GM04504 (cell line): Measurements from ENCODE around the gene SPSB2.
A peak's percentile ranks its signal among the peaks of the same experiment; 100 is the strongest.
"Not testable (repeated sequence)": the region's sequence is repeated elsewhere in the genome, so short reads cannot be mapped to it uniquely, and the experiment has no call there.

Experiments used
- DNase-seq: peaks from one replicate; pipeline ENCODE4 v3.0.0-alpha.2; 2012; ENCODE audit warnings: low read depth

The SPSB2 gene, protein sequence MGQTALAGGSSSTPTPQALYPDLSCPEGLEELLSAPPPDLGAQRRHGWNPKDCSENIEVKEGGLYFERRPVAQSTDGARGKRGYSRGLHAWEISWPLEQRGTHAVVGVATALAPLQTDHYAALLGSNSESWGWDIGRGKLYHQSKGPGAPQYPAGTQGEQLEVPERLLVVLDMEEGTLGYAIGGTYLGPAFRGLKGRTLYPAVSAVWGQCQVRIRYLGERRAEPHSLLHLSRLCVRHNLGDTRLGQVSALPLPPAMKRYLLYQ

DNA sequence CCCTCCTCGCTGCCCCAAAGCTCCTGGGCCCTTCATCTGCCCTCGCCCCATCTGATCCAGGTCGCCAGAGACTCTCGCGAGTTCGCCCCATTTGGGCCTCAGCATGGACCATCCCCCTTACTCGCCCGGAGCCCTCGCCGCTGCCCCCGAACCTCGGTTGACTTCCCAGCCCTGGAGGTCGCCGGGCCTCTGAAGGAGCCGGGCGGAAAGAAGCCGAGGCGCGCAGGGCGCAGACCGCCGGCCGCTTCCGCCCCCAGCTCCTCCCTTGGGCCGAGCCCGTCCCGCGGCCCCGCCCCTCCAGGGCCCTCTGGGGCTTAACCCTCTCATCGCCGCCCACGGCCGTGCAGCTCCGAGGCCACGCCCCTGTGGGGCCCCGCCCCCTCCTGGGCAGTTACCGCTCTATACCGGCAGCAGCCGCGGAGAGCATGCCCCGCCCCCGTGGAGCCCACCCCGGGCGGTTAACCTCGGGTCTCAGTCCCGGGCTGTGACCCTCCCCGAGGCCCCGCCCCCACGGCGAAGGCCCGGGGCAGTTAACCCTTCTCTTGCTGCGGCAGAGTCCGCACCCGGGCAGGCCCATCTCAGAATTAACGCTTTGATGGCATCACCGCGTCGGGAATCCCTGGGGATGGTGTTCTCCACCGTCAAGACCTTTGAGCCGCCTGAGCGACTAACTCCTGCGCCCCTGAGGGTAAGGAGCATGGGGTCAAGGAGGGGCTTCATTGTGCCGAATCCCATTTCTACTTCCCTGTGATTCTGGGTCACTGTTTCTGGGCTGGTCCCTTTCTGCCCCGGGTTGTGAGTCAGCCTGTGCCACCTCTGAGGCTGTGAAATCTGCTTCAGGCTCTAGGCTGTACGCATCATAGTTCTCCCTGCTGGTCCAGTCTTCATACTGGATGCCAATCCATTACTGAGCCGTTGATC lies at the start of gene SPSB2:
SPSB2 (minus strand) TSS at position 210 of the 921 bp plus-strand sequence. CDS start 402 bp downstream, outside the sequence.
- peak; percentile 87 for DNase-seq

DNA sequence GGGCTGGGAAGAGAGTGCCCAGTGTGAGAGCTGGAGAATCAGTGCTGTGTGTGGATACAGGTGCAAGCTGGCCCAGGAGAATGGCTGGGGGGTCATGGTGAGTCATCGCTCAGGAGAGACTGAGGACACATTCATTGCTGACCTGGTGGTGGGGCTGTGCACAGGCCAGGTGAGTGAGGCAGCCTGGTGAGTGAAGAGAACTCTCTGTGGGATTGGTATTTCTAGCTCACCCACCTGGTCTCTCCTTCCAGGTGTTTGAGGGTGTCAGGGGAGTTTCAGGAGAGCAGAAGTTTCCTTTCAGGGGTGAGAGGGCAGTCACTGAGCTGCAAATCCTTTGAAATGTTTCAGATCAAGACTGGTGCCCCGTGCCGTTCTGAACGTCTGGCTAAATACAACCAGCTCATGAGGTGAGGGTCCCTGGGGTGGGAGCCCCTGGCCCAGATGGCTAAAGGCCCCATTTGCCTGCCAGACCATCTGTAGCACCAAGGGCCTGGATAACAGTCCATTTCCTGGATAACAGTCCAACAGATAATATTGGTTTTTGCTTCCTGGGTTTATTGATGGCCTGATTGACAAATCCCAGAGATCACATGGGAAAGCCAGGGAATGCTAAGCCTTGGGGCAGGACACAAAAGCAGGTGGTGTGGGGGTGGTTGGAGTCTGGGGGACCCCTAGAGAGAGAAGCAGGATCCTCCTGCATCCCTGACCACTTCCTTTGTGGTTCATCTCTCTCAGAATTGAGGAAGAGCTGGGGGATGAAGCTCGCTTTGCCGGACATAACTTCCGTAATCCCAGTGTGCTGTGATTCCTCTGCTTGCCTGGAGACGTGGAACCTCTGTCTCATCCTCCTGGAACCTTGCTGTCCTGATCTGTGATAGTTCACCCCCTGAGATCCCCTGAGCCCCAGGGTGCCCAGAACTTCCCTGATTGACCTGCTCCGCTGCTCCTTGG lies 49.2 kb upstream of the SPSB2 start:
- DNase-seq = no peak

DNA sequence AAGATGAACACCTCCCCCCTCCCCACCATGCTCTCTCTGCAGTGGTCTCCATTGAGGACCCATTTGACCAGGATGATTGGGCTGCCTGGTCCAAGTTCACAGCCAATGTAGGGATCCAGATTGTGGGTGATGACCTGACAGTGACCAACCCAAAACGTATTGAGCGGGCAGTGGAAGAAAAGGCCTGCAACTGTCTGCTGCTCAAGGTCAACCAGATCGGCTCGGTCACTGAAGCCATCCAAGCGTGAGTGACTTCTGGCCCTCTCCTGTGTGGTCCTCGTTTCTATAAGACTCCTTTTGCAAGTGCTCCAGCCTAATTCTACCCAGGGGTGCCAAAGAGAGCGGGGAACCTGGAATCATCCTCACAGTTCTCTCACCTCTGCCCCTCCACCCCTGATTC lies 48.4 kb upstream of the SPSB2 start:
- DNase-seq = no peak

DNA sequence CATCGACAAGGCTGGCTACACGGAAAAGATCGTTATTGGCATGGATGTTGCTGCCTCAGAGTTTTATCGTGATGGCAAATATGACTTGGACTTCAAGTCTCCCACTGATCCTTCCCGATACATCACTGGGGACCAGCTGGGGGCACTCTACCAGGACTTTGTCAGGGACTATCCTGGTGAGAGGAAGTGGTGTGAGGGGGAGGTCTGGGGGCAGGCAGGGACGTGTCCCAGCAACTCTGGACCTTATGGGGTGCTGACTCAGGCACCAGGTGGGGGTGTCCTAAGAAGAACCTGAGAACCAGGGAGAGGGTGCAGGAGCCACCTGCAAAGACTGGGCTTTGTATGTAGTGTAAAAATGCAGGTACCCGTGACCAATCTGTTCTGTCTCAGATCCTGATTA lies 46.5 kb upstream of the SPSB2 start:
- DNase-seq = no peak

DNA sequence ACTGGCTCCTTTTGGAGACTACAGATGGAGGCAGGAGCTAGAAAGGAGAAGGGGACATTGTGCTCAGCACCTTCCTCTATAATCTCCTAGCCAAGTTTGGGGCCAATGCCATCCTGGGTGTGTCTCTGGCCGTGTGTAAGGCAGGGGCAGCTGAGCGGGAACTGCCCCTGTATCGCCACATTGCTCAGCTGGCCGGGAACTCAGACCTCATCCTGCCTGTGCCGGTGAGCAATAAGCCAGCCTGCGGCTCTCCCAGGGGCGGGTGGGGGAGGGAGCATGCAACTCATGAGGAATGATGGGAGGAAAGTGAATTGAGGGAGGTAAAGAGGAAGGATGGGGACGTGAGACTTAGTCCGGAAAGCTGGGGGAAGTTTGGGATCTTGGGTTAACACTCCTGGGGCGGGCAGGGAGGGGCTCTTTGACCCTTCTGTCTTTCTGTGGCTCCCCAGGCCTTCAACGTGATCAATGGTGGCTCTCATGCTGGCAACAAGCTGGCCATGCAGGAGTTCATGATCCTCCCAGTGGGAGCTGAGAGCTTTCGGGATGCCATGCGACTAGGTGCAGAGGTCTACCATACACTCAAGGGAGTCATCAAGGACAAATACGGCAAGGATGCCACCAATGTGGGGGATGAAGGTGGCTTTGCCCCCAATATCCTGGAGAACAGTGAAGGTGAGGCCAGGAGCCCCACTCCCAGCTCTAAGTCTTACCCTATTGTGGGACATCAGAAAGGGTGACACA lies 44.6 kb upstream of the SPSB2 start:
- no peak for DNase-seq

DNA sequence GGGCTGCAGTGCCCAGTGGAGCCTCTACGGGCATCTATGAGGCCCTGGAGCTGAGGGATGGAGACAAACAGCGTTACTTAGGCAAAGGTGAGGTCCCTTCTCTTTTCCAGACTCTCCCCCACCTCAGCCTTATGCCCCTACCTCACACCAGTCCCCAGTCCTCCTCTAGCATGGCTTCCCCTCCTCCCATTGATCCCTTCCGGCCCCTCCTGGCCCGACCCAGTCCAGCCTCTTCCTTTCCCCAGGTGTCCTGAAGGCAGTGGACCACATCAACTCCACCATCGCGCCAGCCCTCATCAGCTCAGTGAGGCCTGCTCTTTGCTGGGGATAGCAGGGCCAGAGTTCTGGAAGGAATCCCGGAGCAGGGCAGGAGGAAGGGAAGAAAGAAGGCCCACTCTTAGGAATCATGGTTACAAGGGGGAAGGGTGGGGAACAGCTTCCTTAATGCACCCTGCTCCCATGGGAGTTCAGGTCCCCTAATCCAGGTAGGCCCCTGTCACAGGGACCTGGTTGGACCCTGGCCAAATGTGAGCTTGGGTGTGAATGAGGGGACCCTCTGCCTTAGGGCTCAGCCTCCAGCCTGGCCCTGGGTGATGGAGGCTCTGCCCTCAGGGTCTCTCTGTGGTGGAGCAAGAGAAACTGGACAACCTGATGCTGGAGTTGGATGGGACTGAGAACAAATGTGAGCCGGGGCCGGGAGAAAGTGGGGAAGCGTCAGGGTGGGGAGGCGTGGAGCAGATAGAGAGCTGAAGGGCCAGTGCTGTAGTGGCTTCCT lies 43.5 kb upstream of the SPSB2 start:
- DNase-seq = no peak

DNA sequence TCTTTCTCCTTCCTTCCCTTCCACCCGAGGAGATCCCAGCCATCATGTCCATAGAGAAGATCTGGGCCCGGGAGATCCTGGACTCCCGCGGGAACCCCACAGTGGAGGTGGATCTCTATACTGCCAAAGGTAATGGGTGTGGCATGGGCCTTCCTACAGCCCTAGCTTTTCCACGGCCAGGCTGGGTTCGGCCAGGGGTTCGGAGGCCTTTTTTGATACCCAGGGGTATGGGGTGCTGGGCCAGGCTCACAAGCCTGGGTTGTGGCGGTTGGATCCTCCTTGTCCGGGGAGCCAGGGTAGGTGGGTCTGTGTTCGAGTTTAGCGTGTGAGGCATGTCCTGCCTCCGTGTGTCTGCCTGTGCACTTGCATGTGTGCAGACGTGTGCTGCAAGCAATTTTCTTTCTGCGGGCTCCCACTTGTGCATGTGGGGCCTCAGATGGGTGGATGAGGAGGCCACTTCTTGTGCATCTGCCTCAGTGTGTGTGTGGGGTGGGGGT lies 42.7 kb upstream of the SPSB2 start:
- DNase-seq = no peak

DNA sequence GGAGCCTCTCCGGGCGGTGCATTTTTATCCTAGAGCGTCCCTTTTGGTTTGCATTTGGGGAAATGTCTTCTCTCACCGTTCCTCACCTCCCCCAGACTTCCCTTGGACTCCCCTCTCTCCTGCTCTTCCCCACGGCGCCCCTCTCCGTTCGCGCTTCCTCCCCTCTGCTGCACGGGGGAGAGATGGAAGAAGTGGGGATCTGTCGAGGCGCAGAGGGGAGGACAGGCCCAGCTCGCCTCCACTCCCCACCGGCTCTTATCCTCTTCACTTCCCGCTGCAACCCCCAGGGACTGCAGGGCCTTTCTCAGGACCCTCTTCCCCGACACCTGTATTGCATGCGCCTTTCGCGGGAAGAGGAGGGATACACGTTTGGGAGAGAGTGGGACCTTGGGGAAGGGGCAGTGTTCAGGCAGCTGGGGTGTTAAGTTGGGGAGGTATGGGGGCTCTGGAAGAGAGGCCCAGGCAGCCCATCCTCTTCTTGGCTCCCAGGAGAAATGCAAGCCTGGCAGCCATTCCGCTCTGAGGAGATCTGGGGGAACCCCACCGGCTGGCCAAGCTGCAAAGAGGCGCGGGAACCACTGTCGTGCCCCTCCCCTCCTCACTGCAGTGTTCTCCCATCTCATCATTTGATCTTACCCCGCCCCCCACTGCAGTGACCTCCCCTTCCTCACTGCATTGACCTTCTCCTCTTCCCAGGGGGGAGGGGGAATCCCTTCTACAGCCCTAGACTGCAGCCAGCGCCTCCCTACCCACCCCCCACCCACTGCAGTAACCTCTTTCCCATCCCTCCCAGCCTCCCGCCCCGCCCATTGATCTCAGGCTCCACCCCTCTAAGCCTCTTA lies 42.1 kb upstream of the SPSB2 start:
- no peak for DNase-seq

DNA sequence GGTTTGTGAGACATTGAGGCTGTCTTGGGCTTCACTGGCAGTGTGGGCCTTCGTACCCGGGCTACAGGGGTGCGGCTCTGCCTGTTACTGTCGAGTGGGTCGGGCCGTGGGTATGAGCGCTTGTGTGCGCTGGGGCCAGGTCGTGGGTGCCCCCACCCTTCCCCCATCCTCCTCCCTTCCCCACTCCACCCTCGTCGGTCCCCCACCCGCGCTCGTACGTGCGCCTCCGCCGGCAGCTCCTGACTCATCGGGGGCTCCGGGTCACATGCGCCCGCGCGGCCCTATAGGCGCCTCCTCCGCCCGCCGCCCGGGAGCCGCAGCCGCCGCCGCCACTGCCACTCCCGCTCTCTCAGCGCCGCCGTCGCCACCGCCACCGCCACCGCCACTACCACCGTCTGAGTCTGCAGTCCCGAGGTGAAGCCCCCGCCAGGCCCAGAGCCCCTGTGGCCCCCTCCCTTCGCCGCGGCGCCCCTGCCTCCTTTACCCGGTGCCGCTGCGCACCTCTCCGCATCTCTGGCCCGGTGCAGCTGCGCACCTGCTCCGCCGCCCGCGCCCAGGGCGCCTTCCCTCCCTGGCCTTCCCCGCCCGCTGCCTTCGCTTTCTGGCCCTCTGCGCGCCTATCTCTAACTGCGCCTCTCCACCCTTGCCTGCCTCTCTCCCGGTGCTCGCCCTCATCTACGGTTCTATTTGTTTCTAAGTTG lies 41.3 kb upstream of the SPSB2 start, which contains the start of gene ENO2:
ENO2 (plus strand) TSS at position 335 of the 701 bp plus-strand sequence. CDS start 1,253 bp downstream, outside the sequence.
- no peak for DNase-seq

DNA sequence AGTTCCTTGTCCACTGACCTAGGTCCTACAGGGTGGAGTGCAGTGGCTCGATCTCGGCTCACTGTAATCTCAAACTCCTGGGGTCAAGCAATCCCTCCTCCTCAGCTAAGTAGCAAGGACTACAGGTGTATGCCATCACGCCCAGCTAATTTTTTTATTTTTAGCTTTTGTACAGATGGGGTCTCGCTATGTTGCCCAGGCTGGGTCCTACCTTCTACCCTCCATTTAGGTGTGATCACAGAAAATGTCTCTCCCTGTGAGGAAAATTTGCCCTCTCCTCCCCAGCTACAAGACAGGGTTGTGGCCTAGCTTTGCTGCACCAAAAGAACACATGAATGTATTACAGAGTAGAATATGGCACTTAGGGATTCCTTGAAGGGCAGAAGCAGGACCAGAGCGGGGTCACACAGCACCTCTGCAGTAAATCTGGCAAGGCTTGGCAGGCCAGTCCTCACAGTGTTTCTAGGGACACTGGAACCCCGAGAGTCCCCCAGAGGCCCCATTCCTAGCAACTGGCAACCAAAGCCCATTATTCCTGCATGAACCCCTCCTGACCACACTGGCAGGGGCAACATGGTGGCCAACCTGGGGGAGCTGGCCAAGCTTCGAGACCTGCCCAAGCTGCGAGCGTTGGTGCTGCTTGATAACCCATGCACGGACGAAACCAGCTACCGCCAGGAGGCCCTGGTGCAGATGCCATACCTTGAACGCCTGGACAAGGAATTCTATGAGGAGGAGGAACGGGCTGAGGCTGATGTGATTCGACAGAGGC lies 39.2 kb upstream of the SPSB2 start:
- DNase-seq = no peak

DNA sequence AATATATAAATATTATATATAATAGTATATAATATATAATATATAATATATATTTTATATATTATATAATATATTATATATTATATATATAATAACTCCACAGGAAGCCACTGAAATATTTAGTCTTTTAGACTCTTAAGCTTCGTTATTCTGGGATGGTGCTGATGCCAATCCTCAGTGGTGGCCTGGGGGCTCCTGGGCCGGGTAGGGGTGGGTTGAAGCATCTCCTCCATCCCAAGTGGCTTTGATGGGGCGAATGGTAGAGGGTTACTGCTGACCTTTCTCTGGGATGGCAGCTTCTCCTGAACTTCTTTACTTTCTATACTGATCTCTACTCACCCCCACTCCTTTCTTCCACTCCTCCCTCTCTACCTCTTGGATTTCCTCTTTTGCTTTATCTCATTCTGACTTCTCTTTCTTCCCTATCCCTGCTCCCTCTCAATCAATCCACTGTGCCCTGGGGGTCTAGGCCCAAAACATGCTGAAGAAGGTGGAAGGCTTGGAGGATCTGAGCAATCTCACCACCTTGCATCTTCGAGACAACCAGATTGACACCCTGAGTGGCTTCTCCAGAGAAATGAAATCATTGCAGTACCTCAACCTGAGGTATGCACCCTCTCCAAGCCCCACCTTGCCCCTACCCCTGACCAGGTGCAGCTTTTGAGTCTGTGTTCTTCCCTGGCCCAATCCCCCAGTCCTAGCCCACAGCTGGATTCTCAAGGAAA lies 36.5 kb upstream of the SPSB2 start:
- DNase-seq = no peak

DNA sequence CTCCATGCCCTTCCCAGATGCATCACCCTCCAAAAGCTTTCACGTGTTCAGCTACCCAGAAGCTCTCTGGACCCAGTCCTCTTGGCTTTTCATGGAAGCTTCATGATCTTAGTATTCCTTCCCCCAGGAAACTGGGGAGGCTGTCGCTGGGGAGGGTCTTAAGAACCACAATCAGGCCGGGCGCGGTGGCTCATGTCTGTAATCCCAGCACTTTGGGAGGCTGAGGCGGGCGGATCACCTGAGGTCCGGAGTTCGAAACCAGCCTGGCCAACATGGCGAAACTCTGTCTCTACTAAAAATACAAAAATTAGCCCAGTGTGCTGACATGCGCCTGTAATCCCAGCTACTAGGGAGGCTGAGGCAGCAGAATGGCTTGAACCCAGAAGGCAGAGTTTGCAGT lies 35.0 kb upstream of the SPSB2 start:
- not testable (repeated sequence) for DNase-seq

DNA sequence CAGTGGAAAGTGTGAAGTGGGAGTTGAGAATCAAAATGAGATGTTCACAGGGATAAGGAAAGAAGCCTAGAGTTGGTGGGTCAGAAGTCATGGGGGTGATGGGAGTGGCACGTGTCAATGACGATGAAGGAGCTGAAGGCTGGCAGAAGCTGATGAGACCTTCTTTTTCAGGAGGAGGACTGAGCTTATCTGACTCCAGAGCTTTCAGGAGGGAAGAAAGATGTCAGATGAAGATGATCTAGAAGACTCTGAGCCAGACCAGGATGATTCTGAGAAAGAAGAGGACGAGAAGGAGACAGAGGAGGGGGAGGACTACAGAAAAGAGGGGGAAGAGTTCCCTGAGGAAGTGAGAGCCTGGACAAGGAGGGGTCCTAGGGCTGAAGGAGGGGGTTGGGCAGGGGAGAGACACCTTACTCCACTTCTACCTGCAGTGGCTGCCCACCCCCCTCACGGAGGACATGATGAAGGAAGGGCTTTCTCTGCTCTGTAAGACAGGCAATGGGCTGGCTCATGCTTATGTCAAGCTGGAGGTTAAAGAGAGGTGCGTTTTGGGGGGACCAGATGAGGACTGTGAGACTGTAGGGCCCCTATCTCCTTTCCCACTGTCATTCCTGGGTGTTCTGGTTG lies 32.4 kb upstream of the SPSB2 start:
- no peak for DNase-seq

DNA sequence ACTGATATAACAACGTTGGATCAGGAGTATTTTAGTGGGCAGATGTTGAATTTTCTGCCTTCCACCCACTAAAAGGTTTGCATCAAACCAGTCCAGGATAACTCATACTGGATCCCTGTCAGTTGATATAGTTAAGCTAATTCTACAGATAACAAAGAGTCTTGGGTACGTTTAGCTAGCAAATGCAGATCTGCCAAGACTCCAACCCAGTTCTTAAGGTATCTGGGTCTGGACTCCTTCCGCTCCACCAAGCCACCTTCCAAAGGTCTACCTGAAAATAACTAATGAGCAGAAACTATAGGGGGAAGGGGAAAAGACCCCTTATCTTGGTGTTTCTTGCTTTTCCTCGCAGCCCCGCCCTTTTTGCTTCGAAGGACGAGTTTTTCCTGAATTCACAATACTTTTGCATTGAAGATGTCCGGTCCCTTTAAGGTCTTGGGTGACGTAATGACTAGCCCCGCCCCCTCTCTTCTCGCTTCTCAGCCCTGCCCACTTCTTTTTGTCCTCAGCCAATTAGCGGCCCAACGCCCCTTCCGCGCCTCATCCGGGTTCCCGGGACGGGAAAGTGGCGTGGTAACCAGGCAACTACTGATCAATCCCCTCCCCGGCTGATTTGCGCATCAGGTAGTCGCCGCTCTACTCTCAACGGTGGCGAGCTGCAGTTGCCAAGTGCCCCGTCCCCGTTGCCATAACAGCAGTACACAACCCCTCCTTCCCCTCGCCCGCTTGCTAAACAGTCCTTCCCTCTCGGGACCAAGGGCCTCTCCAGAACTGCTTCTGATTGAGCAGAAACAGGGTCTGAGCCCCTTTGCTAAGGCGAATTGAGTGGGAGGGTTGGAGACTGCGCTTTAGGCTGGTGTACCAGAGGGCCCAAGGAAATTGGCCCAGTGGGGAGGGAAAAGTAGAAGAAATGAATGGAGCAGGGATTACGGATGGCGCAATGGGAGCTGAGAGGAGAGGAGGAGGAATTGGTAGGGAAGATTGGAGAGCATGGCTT lies 31.5 kb upstream of the SPSB2 start, which contains the start of gene LRRC23:
LRRC23 (plus strand) TSS at position 543 of the 997 bp plus-strand sequence. CDS start 812 bp downstream, outside the sequence.
- peak; percentile 86 for DNase-seq

DNA sequence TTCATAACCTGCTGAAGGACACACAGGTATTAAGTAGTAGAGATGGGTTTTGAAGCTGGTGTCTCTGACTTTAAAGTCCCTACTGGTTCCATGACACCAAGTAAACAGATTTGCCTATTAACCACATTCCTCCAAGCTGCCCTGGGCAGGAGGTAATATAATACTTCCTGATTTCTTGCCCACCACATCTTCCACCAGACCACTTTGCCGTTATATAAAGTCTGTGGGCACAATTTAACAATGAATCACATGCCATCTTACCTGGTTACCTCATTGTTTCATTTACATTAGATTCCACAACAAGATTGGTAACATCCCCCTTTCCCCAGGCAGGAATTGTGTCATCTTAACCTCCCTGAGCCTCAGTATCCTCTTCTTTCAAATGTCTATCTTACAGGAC lies 30.6 kb upstream of the SPSB2 start:
- DNase-seq = no peak
